ENCODE measurements around the gene VSIG8. TPM values are rescaled to one million over a fixed set of nuclear protein-coding genes. Genes with fewer than 3 reads are reported as not detected.

Gene VSIG8
- total and polyA plus RNA-seq, 2 donors (not counting 3 experiments of a cell fraction or from before 2014, with no cell fraction given) = not detected

- Histone ChIP-seq H3K9ac (replicated peaks; ENCODE audit: extremely low read depth, insufficient read depth, low read length) (no peak overlapping the region), H3K4me3 (replicated peaks in 1 of 3; ENCODE audit: insufficient read depth in 1 of 3, low read depth in 1 of 3, low read length in 3 of 3) (no peak overlapping the region), H3K27me3 (ENCODE audit: control insufficient read depth in 2 of 2, insufficient read depth in 2 of 2, low read length in 2 of 2) (no peaks in the 10 kb centered on the region), H3K36me3 (ENCODE audit: control insufficient read depth in 2 of 2, extremely low read depth in 1 of 2, insufficient read depth in 2 of 2, low read length in 2 of 2) (no peaks in the 10 kb centered on the region), H3K4me1 (ENCODE audit: control insufficient read depth, extremely low read depth, insufficient read depth, low read length) (no peaks in the 10 kb centered on the region), H3K79me2 (ENCODE audit: control insufficient read depth, insufficient read depth, low read length) (no peaks in the 10 kb centered on the region), H3K27ac (ENCODE audit: insufficient read depth, low read depth, low read length) (no peak overlapping the region), H3K9me1 (replicated peaks; ENCODE audit: control insufficient read depth, extremely low read depth, insufficient read depth, low read length) (no peaks in the 10 kb centered on the region), H4K20me1 (replicated peaks; ENCODE audit: control insufficient read depth, extremely low read depth, insufficient read depth, low read length) (no peaks in the 10 kb centered on the region), H2AFZ (ENCODE audit: low read depth, low read length) (no peak overlapping the region), H3K4me2 (ENCODE audit: insufficient read depth, low read length) (no peak overlapping the region), H3K9me3 (replicated peaks; ENCODE audit: control insufficient read depth, insufficient read depth, low read length) (no peaks in the 10 kb centered on the region)
- dilution Hi-C loops (cut with MboI; ENCODE audit: extremely low pct_ligation_motif_present, low sequenced_read_pairs) (no loop called here), intact Hi-C loops (cut with micrococcal nuclease) (no loop called here)
- TF ChIP-seq EZH2 (IDR thresholded peaks at IDR 0.05; ENCODE audit: borderline replicate concordance, low read depth, low read length, severe bottlenecking) (no peak), JUN (IDR thresholded peaks at IDR 0.05; ENCODE audit: borderline replicate concordance, insufficient read depth, insufficient read length, low read depth) (no peak), MYC (IDR thresholded peaks at IDR 0.05; ENCODE audit: low read depth, low read length) (no peak), POLR2AphosphoS5 (IDR thresholded peaks at IDR 0.05; ENCODE audit: insufficient read depth, low read depth, low read length) (no peak), FOS (IDR thresholded peaks at IDR 0.05; ENCODE audit: borderline replicate concordance, insufficient read depth, low read length) (no peak), GATA2 (IDR thresholded peaks at IDR 0.05; ENCODE audit: insufficient read depth, insufficient read length, low read depth, low read length) (no peak), POLR2A (IDR thresholded peaks at IDR 0.05; ENCODE audit: low read depth, low read length) (no peak), CTCF (IDR thresholded peaks at IDR 0.05; ENCODE audit: extremely low read depth in 1 of 2, insufficient read depth in 1 of 2, low read depth in 1 of 2, low read length in 2 of 2) (no peak), MAX (IDR thresholded peaks at IDR 0.05; ENCODE audit: insufficient read depth, insufficient read length) (no peak)
- ChIA-PET CTCF (interaction anchor here (0.9 to 1.4 kb wide), 3 partner anchors 30 to 699 kb away, joined by 3 to 5 read pairs (median 5); no protein-coding TSS in a partner anchor), POLR2A (no interaction called here)
- BruUV-seq (replicated peaks) = no TSS peak
- FAIRE-seq (no peak), DNase-seq (ENCODE audit: low read depth, low spot score) (no peak)
Measured at GRCh38 chr1:159860456-159860855, 2.0 kb downstream of the VSIG8 start.
